GM23338 (cell line): ENCODE results near the gene SPTBN4. TPM values are rescaled to one million over a fixed set of nuclear protein-coding genes. Genes with fewer than 3 reads are reported as not detected.
"Not testable (repeated sequence)": the region's sequence is repeated elsewhere in the genome, so short reads cannot be mapped to it uniquely, and the experiment has no call there.

ENCODE experiments used
- ATAC-seq: fragments of 200-7000 bp; cut with Tn5 transposase; 3 replicates; pipeline ENCODE4 v1.9.1; 2020
- DNase-seq: peaks from one replicate; pipeline ENCODE4 v3.0.0-alpha.2; 2015; ENCODE audit warnings: low spot score
- H2AFZ ChIP-seq: fragments of 200-600 bp; sonication (generic); 2 replicates; pipeline ENCODE4 v1.8.0; 2016; ENCODE audit warnings: antibody characterized with exemption, mild to moderate bottlenecking, moderate library complexity
- H3F3A ChIP-seq: fragments of 200-600 bp; sonication (generic); replicated peaks from 2 replicates; pipeline ENCODE4 v1.8.0; 2017; ENCODE audit warnings: antibody characterized with exemption, mixed run types, low read depth
- H3K27ac ChIP-seq: fragments of 200-600 bp; sonication (generic); 2 replicates; pipeline ENCODE4 v1.6.1; 2016; ENCODE audit warnings: low read depth
- H3K27me3 ChIP-seq: fragments of 200-600 bp; sonication (generic); 2 replicates; pipeline ENCODE4 v1.8.0; 2016; ENCODE audit warnings: mild to moderate bottlenecking, mixed run types, moderate library complexity; ENCODE audit not compliant: insufficient read depth
- H3K36me3 ChIP-seq: fragments of 200-600 bp; sonication (generic); 2 replicates; pipeline ENCODE4 v1.8.0; 2016; ENCODE audit warnings: mild to moderate bottlenecking; ENCODE audit not compliant: insufficient read depth
- H3K4me1 ChIP-seq: fragments of 200-600 bp; sonication (generic); 2 replicates; pipeline ENCODE4 v1.8.0; 2016; ENCODE audit warnings: mild to moderate bottlenecking, moderate library complexity; ENCODE audit not compliant: insufficient read depth
- H3K4me2 ChIP-seq: fragments of 200-600 bp; sonication (generic); 2 replicates; pipeline ENCODE4 v1.7.1; 2017; ENCODE audit warnings: mixed run types
- H3K4me3 ChIP-seq: fragments of 200-600 bp; sonication (generic); 2 replicates; pipeline ENCODE4 v1.6.1; 2016; ENCODE audit warnings: mixed run types
- H3K79me2 ChIP-seq: fragments of 200-600 bp; sonication (generic); replicated peaks from 2 replicates; pipeline ENCODE4 v1.8.0; 2017; ENCODE audit warnings: mild to moderate bottlenecking; ENCODE audit not compliant: insufficient read depth
- H3K9me2 ChIP-seq: fragments of 200-600 bp; sonication (generic); 2 replicates; pipeline ENCODE4 v1.8.0; 2017; ENCODE audit not compliant: insufficient read depth
- H4K20me1 ChIP-seq: fragments of 200-600 bp; sonication (generic); replicated peaks from 2 replicates; pipeline ENCODE4 v1.8.0; 2017; ENCODE audit warnings: mild to moderate bottlenecking; ENCODE audit not compliant: insufficient read depth
- H3K27ac Mint-ChIP-seq: 2 replicates; pipeline ENCODE4 v1.8.0; 2020; ENCODE audit warnings: inconsistent platforms, mild to moderate bottlenecking, moderate library complexity, mixed read lengths
- H3K27me3 Mint-ChIP-seq: 3 replicates; pipeline ENCODE4 v1.8.0; 2022; ENCODE audit warnings: low read depth, mild to moderate bottlenecking, moderate library complexity, mixed read lengths, inconsistent platforms; ENCODE audit not compliant: insufficient read depth, poor library complexity
- H3K36me3 Mint-ChIP-seq: 3 replicates; pipeline ENCODE4 v1.8.0; 2021; ENCODE audit warnings: low read depth, mild to moderate bottlenecking, inconsistent platforms, moderate library complexity, mixed read lengths
- H3K4me1 Mint-ChIP-seq: 3 replicates; pipeline ENCODE4 v1.8.0; 2020; ENCODE audit warnings: mild to moderate bottlenecking, inconsistent platforms, mixed read lengths
- H3K4me3 Mint-ChIP-seq: 3 replicates; pipeline ENCODE4 v1.8.0; 2021; ENCODE audit warnings: moderate library complexity, mild to moderate bottlenecking, inconsistent platforms, mixed read lengths
- H3K9me3 Mint-ChIP-seq: 3 replicates; pipeline ENCODE4 v1.8.0; 2020; ENCODE audit warnings: moderate library complexity, mild to moderate bottlenecking, inconsistent platforms, mixed read lengths
- CREB1 ChIP-seq: fragments of 250-450 bp; sonication (Bioruptor Pico); IDR thresholded peaks from 2 replicates; pipeline ENCODE4 v1.5.0; 2020; ENCODE audit warnings: low read depth, mild to moderate bottlenecking, moderate library complexity
- ETS1 ChIP-seq: IDR thresholded peaks from 2 replicates; pipeline ENCODE4 v1.6.1; 2016; ENCODE audit warnings: antibody characterized with exemption
- JUNB ChIP-seq: IDR thresholded peaks from one replicate; pipeline ENCODE4 v1.6.1; 2016; ENCODE audit warnings: antibody characterized with exemption; ENCODE audit not compliant: unreplicated experiment
- NANOG ChIP-seq: IDR thresholded peaks from 2 replicates; pipeline ENCODE4 v1.6.1; 2016; ENCODE audit warnings: antibody characterized with exemption, borderline replicate concordance
- POLR2AphosphoS5 ChIP-seq: IDR thresholded peaks from 2 replicates; pipeline ENCODE4 v1.6.1; 2016; ENCODE audit warnings: antibody characterized with exemption, low read depth
- ZNF114 ChIP-seq: fragments of 250-450 bp; sonication (Bioruptor Pico); IDR thresholded peaks from 2 replicates; pipeline ENCODE4 v1.5.0; 2020; ENCODE audit warnings: mild to moderate bottlenecking, moderate library complexity
- polyA plus RNA-seq: library from polyadenylated mRNA; unstranded; fragments of >200 nt; fragmentation: Nextera tagmentation; extraction: Ambion mirVana; gene quantifications from 2 replicates; pipeline ENCODE4 v1.2.1, GENCODE V29; 2016
- total RNA-seq: library from RNA; depleted of rRNA; stranded (reverse); fragments of >200 nt; shearing (Covaris generic); gene quantifications from 2 replicates; pipeline ENCODE4 v1.2.3, GENCODE V29; 2014
- TF ChIP-seq, protein P1 (sequence below), 2 experiments: fragments of 200-600 bp in 1 of 2; sonication (generic) in 1 of 2; conservative IDR thresholded peaks; 2 replicates each; pipeline versions ENCODE4 v1.5.1 to v1.6.1; 2016 to 2017; ENCODE audit warnings: antibody characterized with exemption in 2 of 2, low read depth in 2 of 2, mild to moderate bottlenecking in 2 of 2, moderate library complexity in 1 of 2

The SPTBN4 gene
- total and polyA plus RNA-seq, 2 experiments from 2014 or later, result 1.6 to 2.3 TPM

- TF ChIP-seq CREB1 (CRISPR knock-in tag), result no peak
- no peak for TF ChIP-seq JUNB
- peak; percentile 22; the same call in 1 of the 2 replicates for TF ChIP-seq ETS1
These were observed 42.0 kb upstream of the SPTBN4 start (continued) for GRCh38 chr19:40424637-40425449.

DNA sequence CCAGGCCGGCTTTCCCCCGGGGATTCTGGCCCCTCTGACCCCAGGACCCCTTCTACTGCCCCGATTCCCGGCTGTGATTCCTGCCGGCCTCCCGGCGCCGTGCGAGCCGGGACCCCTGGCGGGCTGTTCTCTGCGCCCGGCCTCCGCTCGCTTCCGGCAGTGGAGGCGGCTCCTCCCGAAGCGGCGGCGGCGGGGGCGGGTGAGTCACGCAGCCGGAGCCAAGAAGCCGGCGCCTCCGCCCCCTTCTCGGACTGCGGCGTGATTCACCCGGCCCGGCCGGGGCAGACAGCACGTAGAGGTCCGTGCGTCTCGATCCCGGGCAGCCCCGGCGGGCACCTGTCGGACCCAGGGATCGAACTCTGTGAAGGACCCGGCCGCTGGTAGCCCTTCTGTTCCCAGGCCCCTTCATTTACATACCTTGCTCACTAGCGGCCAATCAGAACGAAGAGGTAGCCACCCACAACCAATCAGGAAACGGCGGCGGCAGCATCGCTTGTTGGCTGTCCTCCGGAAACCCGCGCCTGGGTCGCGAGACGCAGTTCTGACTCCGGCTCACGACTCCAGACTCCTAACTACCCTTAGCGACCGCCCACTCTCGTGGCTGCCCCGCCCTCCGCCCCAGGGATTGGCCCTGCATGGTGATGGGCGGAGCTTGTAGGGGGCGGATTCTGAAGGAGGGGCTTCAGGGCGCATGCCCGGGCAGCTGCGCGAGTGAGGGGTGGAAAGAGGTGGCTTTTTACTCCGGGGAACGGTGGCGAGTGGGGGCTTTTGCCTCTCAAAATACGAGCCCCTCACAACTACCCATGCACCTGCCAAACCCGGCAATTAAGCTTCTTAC is 41.1 kb upstream of the SPTBN4 start, which contains the start of gene SERTAD1:
TSS of gene SERTAD1 (minus strand) at position 543 of the 838 bp plus-strand sequence. CDS start 2,446 bp downstream, outside the sequence.
- Histone ChIP-seq H3K36me3 (no peaks in the 10 kb centered on the region), H3K4me2 (peak within 1 kb of the TSS; percentile 96), H3K4me3 (peak within 1 kb of the TSS; percentile 80), H3K27ac (peak within 1 kb of the TSS; percentile 94), H3F3A (0 out of 2 replicates have a peak, but pooled peaks cover 2% of the 10 kb centered on the region), H3K27me3 (no peaks in the 10 kb centered on the region), H4K20me1 (no peaks in the 10 kb centered on the region), H2AFZ (peak within 1 kb of the TSS; percentile 84), H3K9me2 (no peaks in the 10 kb centered on the region), H3K79me2 (no peaks in the 10 kb centered on the region; the same call in none of the 2 replicates), H3K4me1 (peaks cover 17% of the 10 kb centered on the region)
- peaks cover 3% of the 10 kb centered on the region; the same call in 1 of the 3 replicates for H3K9me3 Mint-ChIP-seq
- peak within 1 kb of the TSS; percentile 96 for H3K4me3 Mint-ChIP-seq
- peaks cover 10% of the 10 kb centered on the region for H3K27me3 Mint-ChIP-seq
- ATAC-seq, result peak; percentile 80
- peak; percentile 100 for DNase-seq
- H3K4me1 Mint-ChIP-seq, result peaks cover 15% of the 10 kb centered on the region
- TF ChIP-seq ZNF114 (CRISPR knock-in tag), result no peak
- TF ChIP-seq, protein P1, sequence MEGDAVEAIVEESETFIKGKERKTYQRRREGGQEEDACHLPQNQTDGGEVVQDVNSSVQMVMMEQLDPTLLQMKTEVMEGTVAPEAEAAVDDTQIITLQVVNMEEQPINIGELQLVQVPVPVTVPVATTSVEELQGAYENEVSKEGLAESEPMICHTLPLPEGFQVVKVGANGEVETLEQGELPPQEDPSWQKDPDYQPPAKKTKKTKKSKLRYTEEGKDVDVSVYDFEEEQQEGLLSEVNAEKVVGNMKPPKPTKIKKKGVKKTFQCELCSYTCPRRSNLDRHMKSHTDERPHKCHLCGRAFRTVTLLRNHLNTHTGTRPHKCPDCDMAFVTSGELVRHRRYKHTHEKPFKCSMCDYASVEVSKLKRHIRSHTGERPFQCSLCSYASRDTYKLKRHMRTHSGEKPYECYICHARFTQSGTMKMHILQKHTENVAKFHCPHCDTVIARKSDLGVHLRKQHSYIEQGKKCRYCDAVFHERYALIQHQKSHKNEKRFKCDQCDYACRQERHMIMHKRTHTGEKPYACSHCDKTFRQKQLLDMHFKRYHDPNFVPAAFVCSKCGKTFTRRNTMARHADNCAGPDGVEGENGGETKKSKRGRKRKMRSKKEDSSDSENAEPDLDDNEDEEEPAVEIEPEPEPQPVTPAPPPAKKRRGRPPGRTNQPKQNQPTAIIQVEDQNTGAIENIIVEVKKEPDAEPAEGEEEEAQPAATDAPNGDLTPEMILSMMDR (conservative IDR thresholded peaks at IDR 0.05; ENCODE audit: low read depth in 2 of 2), result peak in 1 of 2 experiments; percentile 67; a peak in 3 of 4 replicates
- TF ChIP-seq NANOG, result no peak
- peak; percentile 99 for TF ChIP-seq POLR2AphosphoS5
- peak within 1 kb of the TSS; percentile 97 for H3K27ac Mint-ChIP-seq
- H3K36me3 Mint-ChIP-seq, result peaks cover 9% of the 10 kb centered on the region

- not testable (repeated sequence) for H3K4me3 Mint-ChIP-seq, H3K36me3 ChIP-seq, H3K9me2 ChIP-seq, H4K20me1 ChIP-seq, H3K9me3 Mint-ChIP-seq, H3K4me2 ChIP-seq, H3K4me3 ChIP-seq, H3F3A ChIP-seq, H3K36me3 Mint-ChIP-seq, H2AFZ ChIP-seq, H3K79me2 ChIP-seq, H3K27me3 ChIP-seq, H3K27ac ChIP-seq, DNase-seq, H3K27ac Mint-ChIP-seq, ATAC-seq
- H3K27me3 Mint-ChIP-seq, result peaks cover 13% of the 10 kb centered on the region
- H3K4me1 Mint-ChIP-seq, result peaks cover 14% of the 10 kb centered on the region
- peaks cover 14% of the 10 kb centered on the region for H3K4me1 ChIP-seq
These were observed 38.6 kb upstream of the SPTBN4 start for GRCh38 chr19:40428197-40428596.

DNA sequence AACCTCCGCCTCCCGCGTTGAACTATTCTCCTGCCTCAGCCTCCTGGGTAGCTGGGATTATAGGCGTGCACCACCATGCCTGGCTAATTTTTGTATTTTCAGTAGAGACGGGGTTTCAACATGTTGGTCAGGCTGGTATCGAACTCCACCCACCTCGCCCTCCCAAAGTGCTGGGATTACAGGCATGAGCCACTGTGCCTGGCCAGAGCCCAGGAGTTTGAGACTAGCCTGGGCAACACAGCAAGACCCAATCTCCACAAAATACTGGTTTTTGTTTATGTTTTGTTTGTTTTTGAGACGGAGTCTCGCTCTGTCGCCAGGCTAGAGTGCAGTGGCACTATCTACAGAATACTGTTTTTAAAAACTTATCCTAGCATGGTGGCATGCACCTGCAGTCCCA is 36.6 kb upstream of the SPTBN4 start:
- not testable (repeated sequence) for H3K36me3 Mint-ChIP-seq, H3K4me3 Mint-ChIP-seq, H3K79me2 ChIP-seq

More for the DNA sequence above, 36.6 kb upstream of the SPTBN4 start:
- H3K36me3 ChIP-seq, H3K4me3 ChIP-seq, H3K9me2 ChIP-seq, H3K9me3 Mint-ChIP-seq, H3K27ac ChIP-seq, H2AFZ ChIP-seq, H3K27me3 ChIP-seq, H3K27ac Mint-ChIP-seq, DNase-seq, H4K20me1 ChIP-seq, H3K4me2 ChIP-seq, ATAC-seq: not testable (repeated sequence)
- peaks cover 21% of the 10 kb centered on the region for H3F3A ChIP-seq
- peaks cover 10% of the 10 kb centered on the region; the same call in 1 of the 2 replicates for H3K4me1 ChIP-seq
- peaks cover 17% of the 10 kb centered on the region for H3K27me3 Mint-ChIP-seq
- peaks cover 16% of the 10 kb centered on the region for H3K4me1 Mint-ChIP-seq
